LNCAP (cell line): Measurements from ENCODE around the gene CENPT.

Source experiments
- CTCF ChIP-seq: fragments of 450-650 bp; IDR thresholded peaks from 2 replicates; pipeline ENCODE4 v1.5.1; 2017; ENCODE audit warnings: mild to moderate bottlenecking

Gene CENPT

GRCh38 chr16:67780847-67781564, 66.5 kb downstream of the CENPT start:
- no peak for TF ChIP-seq CTCF

DNA sequence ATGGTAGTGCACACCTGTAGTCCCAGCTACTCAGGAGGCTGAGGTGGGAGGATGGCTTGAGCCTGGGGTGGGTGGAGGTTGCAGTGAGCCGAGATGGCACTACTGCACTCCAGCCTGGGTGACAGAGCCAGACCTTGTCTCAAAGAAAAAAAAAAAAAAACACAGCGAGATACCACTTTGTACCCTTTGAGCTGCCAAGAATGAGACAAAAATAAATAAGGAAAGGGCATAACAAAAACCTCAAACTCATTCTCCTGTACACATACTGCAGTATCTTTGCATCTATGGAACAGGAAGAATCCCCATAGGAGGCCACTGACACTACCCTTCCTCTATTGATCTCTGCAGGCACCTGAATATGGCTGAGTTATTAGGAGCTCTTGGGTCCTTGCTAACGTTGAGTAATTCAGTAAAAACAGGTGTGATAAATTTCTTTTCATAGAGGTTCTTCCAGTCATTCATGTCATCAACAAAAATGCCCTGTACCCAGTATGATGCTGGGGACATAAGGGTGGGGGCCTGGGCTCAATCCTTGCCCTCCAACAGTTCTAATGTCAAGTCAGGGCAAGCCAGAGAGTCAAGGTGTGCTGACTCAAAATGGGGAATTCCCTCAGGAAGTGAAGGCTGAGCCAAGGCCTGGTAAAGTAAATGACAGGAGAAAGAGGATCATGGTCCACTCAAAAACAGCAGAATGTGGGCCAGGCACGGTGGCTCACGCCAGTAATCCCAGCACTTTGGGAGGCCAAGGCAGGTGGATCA, 68.1 kb downstream of the CENPT start:
- no peak for TF ChIP-seq CTCF
